ENCODE measurements around the gene TIGD6.

Gene TIGD6

DNA sequence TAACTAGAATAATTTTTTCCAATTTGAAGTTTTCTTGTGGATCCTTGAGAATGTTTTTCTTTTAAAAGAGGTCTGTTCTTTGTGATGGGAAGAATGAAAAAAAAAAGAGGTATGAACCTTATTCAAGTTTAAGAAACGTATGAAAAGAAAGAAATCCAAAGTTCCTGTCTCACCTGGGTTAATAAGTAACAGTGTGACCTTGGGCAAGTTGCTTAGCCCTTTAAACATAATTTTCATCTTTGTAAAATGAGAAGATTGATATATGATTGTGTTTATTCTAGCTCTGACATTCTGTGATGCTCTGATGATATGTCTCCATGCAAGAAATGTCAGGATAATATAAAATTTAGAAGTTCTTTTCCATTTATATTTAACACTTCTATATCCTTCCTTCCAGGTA, 20.6 kb downstream of the TIGD6 start:
- no peak overlapping the region for H2BK120ac ChIP-seq (ENCODE audit: insufficient read depth, low read length, poor library complexity)
- H4K8ac ChIP-seq (ENCODE audit: low read depth, low read length) = no peak overlapping the region
- H3K14ac ChIP-seq (ENCODE audit: low read length) = no peak overlapping the region
- peaks cover 0 to 3% of the 10 kb centered on the region in 2 experiments for H3K36me3 ChIP-seq (ENCODE audit: control insufficient read depth in 1 of 2, insufficient read depth in 2 of 2, low read length in 2 of 2)
- H3K4me1 ChIP-seq (ENCODE audit: control insufficient read depth in 1 of 2, insufficient read depth in 2 of 2, low read length in 2 of 2) = no peaks in the 10 kb centered on the region
- no peak for DNase-seq
- H3K27me3 ChIP-seq (ENCODE audit: insufficient read depth, low read length) = no peaks in the 10 kb centered on the region
- H3K27ac ChIP-seq (ENCODE audit: low read depth, low read length) = no peak overlapping the region
- no peak overlapping the region for H2BK12ac ChIP-seq (ENCODE audit: low read length)
- no peaks in the 10 kb centered on the region for H3K9me3 ChIP-seq (ENCODE audit: insufficient read depth, low read depth, low read length)
- no peak overlapping the region for H4K91ac ChIP-seq (ENCODE audit: low read depth, low read length)
- no peak overlapping the region for H4K12ac ChIP-seq (ENCODE audit: low read depth, low read length)
- no peak overlapping the region for H2AFZ ChIP-seq (ENCODE audit: insufficient read depth, low read length, poor library complexity)
- H3K4me3 ChIP-seq (ENCODE audit: low read depth, low read length) = no peak overlapping the region
- no peaks in the 10 kb centered on the region for H3K79me1 ChIP-seq (ENCODE audit: low read length)
- H3K23ac ChIP-seq (ENCODE audit: low read length) = no peak overlapping the region
- H2BK5ac ChIP-seq (ENCODE audit: low read depth, low read length, poor library complexity) = no peak overlapping the region
- H3K18ac ChIP-seq (ENCODE audit: low read length) = no peak overlapping the region
- H3K9ac ChIP-seq (ENCODE audit: low read length) = no peak overlapping the region
- WGBS (ENCODE audit: extremely low coverage, insufficient coverage, insufficient read length) = no CpG with 5 or more reads among the region's 1 CpG
- no peak overlapping the region for H3K4me2 ChIP-seq (ENCODE audit: low read length)
- H3K79me2 ChIP-seq (ENCODE audit: control insufficient read depth, insufficient read depth, low read length, poor library complexity) = no peaks in the 10 kb centered on the region
- H3K4ac ChIP-seq (ENCODE audit: low read depth, low read length) = no peak overlapping the region
- H2AK5ac ChIP-seq (ENCODE audit: low read length) = no peak overlapping the region

DNA sequence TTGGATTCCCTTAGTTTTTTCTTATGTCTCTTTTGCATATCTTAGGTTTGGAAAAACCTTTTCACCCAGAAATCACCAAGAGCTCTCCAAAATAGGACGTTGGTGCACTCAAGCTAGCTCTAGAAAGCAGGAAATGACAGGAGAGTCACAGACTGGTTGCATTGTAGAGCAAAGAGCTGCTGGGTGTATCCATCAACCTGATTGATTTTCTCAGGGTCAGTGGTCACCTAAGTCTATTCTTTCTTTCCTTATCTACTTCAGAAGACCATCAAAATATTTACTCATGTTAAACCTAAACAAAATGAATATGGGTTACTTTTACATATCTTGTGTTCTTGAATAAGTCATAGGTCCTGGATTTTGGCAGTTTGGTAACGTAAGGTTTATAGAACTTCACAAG, 25.0 kb downstream of the TIGD6 start:
- Histone ChIP-seq H3K23ac (ENCODE audit: low read length) (no peak overlapping the region), H3K4ac (ENCODE audit: low read depth, low read length) (no peak overlapping the region), H3K36me3 (ENCODE audit: control insufficient read depth in 1 of 2, insufficient read depth in 2 of 2, low read length in 2 of 2) (peaks cover 0 to 3% of the 10 kb centered on the region in 2 experiments), H3K4me3 (ENCODE audit: low read depth, low read length) (no peak overlapping the region), H3K27me3 (ENCODE audit: insufficient read depth, low read length) (no peaks in the 10 kb centered on the region), H3K18ac (ENCODE audit: low read length) (no peak overlapping the region), H3K4me1 (ENCODE audit: control insufficient read depth in 1 of 2, insufficient read depth in 2 of 2, low read length in 2 of 2) (no peaks in the 10 kb centered on the region), H3K4me2 (ENCODE audit: low read length) (no peak overlapping the region), H4K91ac (ENCODE audit: low read depth, low read length) (no peak overlapping the region), H3K9ac (ENCODE audit: low read length) (no peak overlapping the region), H3K79me1 (ENCODE audit: low read length) (no peaks in the 10 kb centered on the region), H2AFZ (ENCODE audit: insufficient read depth, low read length, poor library complexity) (no peak overlapping the region), H2BK5ac (ENCODE audit: low read depth, low read length, poor library complexity) (no peak overlapping the region), H3K9me3 (ENCODE audit: insufficient read depth, low read depth, low read length) (no peaks in the 10 kb centered on the region), H2AK5ac (ENCODE audit: low read length) (no peak overlapping the region), H3K14ac (ENCODE audit: low read length) (no peak overlapping the region), H2BK12ac (ENCODE audit: low read length) (no peak overlapping the region), H2BK120ac (ENCODE audit: insufficient read depth, low read length, poor library complexity) (no peak overlapping the region), H4K12ac (ENCODE audit: low read depth, low read length) (no peak overlapping the region), H3K27ac (ENCODE audit: low read depth, low read length) (no peak overlapping the region), H3K79me2 (ENCODE audit: control insufficient read depth, insufficient read depth, low read length, poor library complexity) (no peaks in the 10 kb centered on the region), H4K8ac (ENCODE audit: low read depth, low read length) (no peak overlapping the region)
- WGBS (ENCODE audit: extremely low coverage, insufficient coverage, insufficient read length) = no CpG with 5 or more reads among the region's 2 CpGs
- no peak for DNase-seq

DNA sequence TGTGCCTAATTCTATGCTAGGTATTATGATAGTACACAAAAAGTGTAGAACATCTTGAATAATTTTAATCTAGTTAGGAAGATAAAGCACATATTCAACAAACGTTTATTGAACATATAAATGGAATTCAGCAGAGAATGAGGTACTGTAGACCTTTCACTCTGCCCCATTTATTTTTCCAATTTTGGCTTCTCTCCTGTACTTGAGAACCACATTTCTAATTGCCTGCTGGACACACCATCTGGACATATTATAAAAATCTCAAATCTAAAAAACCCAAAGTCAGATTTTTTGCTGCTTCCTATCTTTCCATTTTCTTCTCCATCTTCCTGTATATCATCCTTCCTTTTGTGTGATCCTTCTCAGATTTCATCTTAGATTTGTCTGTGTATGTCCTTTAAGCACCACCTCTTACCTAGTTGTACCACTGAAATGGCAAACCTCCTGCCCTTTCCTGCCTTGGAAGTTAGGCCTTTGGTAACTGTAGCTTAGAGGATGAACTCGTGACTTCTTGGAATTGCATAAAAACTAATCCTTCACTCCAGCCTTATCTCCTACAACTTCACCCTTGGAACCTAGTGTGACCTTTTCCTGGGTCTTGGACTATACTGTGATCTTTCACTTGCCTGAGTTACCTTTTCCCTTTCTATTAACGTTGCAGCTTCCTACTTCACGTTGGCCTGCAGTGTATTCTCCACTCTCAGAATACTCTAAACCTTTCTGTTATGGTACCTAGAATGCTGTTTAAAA, 31.1 kb downstream of the TIGD6 start:
- H2AFZ ChIP-seq (ENCODE audit: insufficient read depth, low read length, poor library complexity) = no peak overlapping the region
- H3K27ac ChIP-seq (ENCODE audit: low read depth, low read length) = no peak overlapping the region
- no peaks in the 10 kb centered on the region for H3K36me3 ChIP-seq (ENCODE audit: control insufficient read depth in 1 of 2, insufficient read depth in 2 of 2, low read length in 2 of 2)
- H3K14ac ChIP-seq (ENCODE audit: low read length) = no peak overlapping the region
- no peak overlapping the region for H2AK5ac ChIP-seq (ENCODE audit: low read length)
- no peak for DNase-seq
- no peak overlapping the region for H4K91ac ChIP-seq (ENCODE audit: low read depth, low read length)
- H3K27me3 ChIP-seq (ENCODE audit: insufficient read depth, low read length) = no peaks in the 10 kb centered on the region
- H2BK5ac ChIP-seq (ENCODE audit: low read depth, low read length, poor library complexity) = no peak overlapping the region
- no peak overlapping the region for H3K18ac ChIP-seq (ENCODE audit: low read length)
- H3K4ac ChIP-seq (ENCODE audit: low read depth, low read length) = no peak overlapping the region
- H2BK120ac ChIP-seq (ENCODE audit: insufficient read depth, low read length, poor library complexity) = no peak overlapping the region
- no peaks in the 10 kb centered on the region for H3K9me3 ChIP-seq (ENCODE audit: insufficient read depth, low read depth, low read length)
- peak overlapping the region; percentile 2 for H3K23ac ChIP-seq (ENCODE audit: low read length)
- no peak overlapping the region for H3K4me3 ChIP-seq (ENCODE audit: low read depth, low read length)
- H3K4me1 ChIP-seq (ENCODE audit: control insufficient read depth in 1 of 2, insufficient read depth in 2 of 2, low read length in 2 of 2) = no peaks in the 10 kb centered on the region
- no peaks in the 10 kb centered on the region for H3K79me2 ChIP-seq (ENCODE audit: control insufficient read depth, insufficient read depth, low read length, poor library complexity)
- H4K8ac ChIP-seq (ENCODE audit: low read depth, low read length) = no peak overlapping the region
- no peak overlapping the region for H3K4me2 ChIP-seq (ENCODE audit: low read length)
- no CpG with 5 or more reads among the region's 4 CpGs for WGBS (ENCODE audit: extremely low coverage, insufficient coverage, insufficient read length)
- no peak overlapping the region for H2BK12ac ChIP-seq (ENCODE audit: low read length)
- H3K9ac ChIP-seq (ENCODE audit: low read length) = no peak overlapping the region
- H4K12ac ChIP-seq (ENCODE audit: low read depth, low read length) = no peak overlapping the region
- H3K79me1 ChIP-seq (ENCODE audit: low read length) = no peaks in the 10 kb centered on the region

DNA sequence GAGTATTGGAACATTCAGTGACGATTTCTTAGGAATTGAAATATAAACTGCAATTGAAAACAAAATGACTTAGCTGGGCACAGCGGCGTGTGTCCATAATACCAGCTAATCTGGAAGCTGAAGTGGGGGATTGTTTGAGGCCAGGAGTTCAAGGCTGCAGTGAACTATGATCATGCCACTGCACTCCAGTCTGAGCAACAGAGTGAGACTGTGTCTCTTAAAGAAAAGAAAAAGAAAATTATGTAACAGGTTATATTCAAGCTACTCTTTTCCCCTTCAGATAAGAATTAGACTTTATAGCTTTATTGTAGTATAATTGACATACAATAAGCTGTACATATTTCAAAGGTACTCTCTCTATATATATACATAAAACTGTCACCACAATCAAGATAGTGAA, 33.5 kb downstream of the TIGD6 start:
- no peak overlapping the region for H2AK5ac ChIP-seq (ENCODE audit: low read length)
- no peak overlapping the region for H3K9ac ChIP-seq (ENCODE audit: low read length)
- H3K4me3 ChIP-seq (ENCODE audit: low read depth, low read length) = no peak overlapping the region
- no peak overlapping the region for H4K8ac ChIP-seq (ENCODE audit: low read depth, low read length)
- no peaks in the 10 kb centered on the region for H3K36me3 ChIP-seq (ENCODE audit: control insufficient read depth in 1 of 2, insufficient read depth in 2 of 2, low read length in 2 of 2)
- no peak overlapping the region for H4K91ac ChIP-seq (ENCODE audit: low read depth, low read length)
- no peaks in the 10 kb centered on the region for H3K79me1 ChIP-seq (ENCODE audit: low read length)
- H2BK120ac ChIP-seq (ENCODE audit: insufficient read depth, low read length, poor library complexity) = no peak overlapping the region
- no peak overlapping the region for H4K12ac ChIP-seq (ENCODE audit: low read depth, low read length)
- no peaks in the 10 kb centered on the region for H3K4me1 ChIP-seq (ENCODE audit: control insufficient read depth in 1 of 2, insufficient read depth in 2 of 2, low read length in 2 of 2)
- no peak overlapping the region for H3K23ac ChIP-seq (ENCODE audit: low read length)
- no peak overlapping the region for H2BK5ac ChIP-seq (ENCODE audit: low read depth, low read length, poor library complexity)
- H3K4ac ChIP-seq (ENCODE audit: low read depth, low read length) = no peak overlapping the region
- DNase-seq = no peak
- H3K27me3 ChIP-seq (ENCODE audit: insufficient read depth, low read length) = no peaks in the 10 kb centered on the region
- H3K14ac ChIP-seq (ENCODE audit: low read length) = no peak overlapping the region
- H3K79me2 ChIP-seq (ENCODE audit: control insufficient read depth, insufficient read depth, low read length, poor library complexity) = no peaks in the 10 kb centered on the region
- no peak overlapping the region for H2BK12ac ChIP-seq (ENCODE audit: low read length)
- H3K4me2 ChIP-seq (ENCODE audit: low read length) = no peak overlapping the region
- H3K9me3 ChIP-seq (ENCODE audit: insufficient read depth, low read depth, low read length) = no peaks in the 10 kb centered on the region
- no CpG with 5 or more reads among the region's 3 CpGs for WGBS (ENCODE audit: extremely low coverage, insufficient coverage, insufficient read length)
- H3K18ac ChIP-seq (ENCODE audit: low read length) = no peak overlapping the region
- H3K27ac ChIP-seq (ENCODE audit: low read depth, low read length) = no peak overlapping the region
- H2AFZ ChIP-seq (ENCODE audit: insufficient read depth, low read length, poor library complexity) = no peak overlapping the region

All from trophoblast cell (in vitro differentiated cells and primary cell).